ENCODE measurements around the gene MSMO1. TPM values are rescaled to one million over a fixed set of nuclear protein-coding genes. Genes with fewer than 3 reads are reported as not detected.

MSMO1 gene
- total RNA-seq, 4 donors from 2014 or later: 13.2 to 45.2 (median 19.3) TPM

GRCh38 chr4:165293927-165294649 is 33.4 kb upstream of the MSMO1 start:
- DNase-seq (ENCODE audit: low spot score) (no peak), ATAC-seq (ENCODE audit: low FRiP score) (no peak)
- TF ChIP-seq CTCF (IDR thresholded peaks at IDR 0.05): no peak

- DNase-seq (ENCODE audit: low spot score) (no peak), ATAC-seq (ENCODE audit: low FRiP score) (no peak)
- no peak for TF ChIP-seq CTCF (IDR thresholded peaks at IDR 0.05)
Measured at GRCh38 chr4:165294907-165295306, 32.6 kb upstream of the MSMO1 start.

GRCh38 chr4:165297626-165298025 is 29.8 kb upstream of the MSMO1 start:
- no peak for TF ChIP-seq CTCF (IDR thresholded peaks at IDR 0.05)
- DNase-seq (ENCODE audit: low spot score) (no peak), ATAC-seq (ENCODE audit: low FRiP score) (no peak)

GRCh38 chr4:165299399-165300060 is 27.9 kb upstream of the MSMO1 start:
- DNase-seq (ENCODE audit: low spot score) (no peak), ATAC-seq (ENCODE audit: low FRiP score) (no peak)
- no peak for TF ChIP-seq CTCF (IDR thresholded peaks at IDR 0.05)

GRCh38 chr4:165301833-165302232 is 25.6 kb upstream of the MSMO1 start:
- no peak for TF ChIP-seq CTCF (IDR thresholded peaks at IDR 0.05)
- DNase-seq (ENCODE audit: low spot score): no peak
- peak; percentile 66 for ATAC-seq (ENCODE audit: low FRiP score)

GRCh38 chr4:165302658-165303057 is 24.8 kb upstream of the MSMO1 start:
- no peak for ATAC-seq (ENCODE audit: low FRiP score)
- TF ChIP-seq CTCF (IDR thresholded peaks at IDR 0.05): no peak
- DNase-seq (ENCODE audit: low spot score): no peak

GRCh38 chr4:165308166-165308565 is 19.3 kb upstream of the MSMO1 start:
- TF ChIP-seq CTCF (IDR thresholded peaks at IDR 0.05): no peak
- DNase-seq (ENCODE audit: low spot score): no peak
- ATAC-seq (ENCODE audit: low FRiP score): peak; percentile 59

Data from omental fat pad (tissue), 4 donors.